DOHH2 (cell line): Measurements from ENCODE around the gene ZNF763.
"Not testable (repeated sequence)": the region's sequence is repeated elsewhere in the genome, so short reads cannot be mapped to it uniquely, and the experiment has no call there.

Source experiments
- H3F3A ChIP-seq: fragments of 200-600 bp; sonication (generic), shearing (Covaris generic); 2 replicates; pipeline ENCODE4 v1.6.0; 2016; ENCODE audit warnings: antibody characterized with exemption, mild to moderate bottlenecking; ENCODE audit not compliant: control insufficient read depth, insufficient read depth
- H3K27ac ChIP-seq: fragments of 200-600 bp; sonication (generic); 2 replicates; pipeline ENCODE4 v1.5.1; 2014; ENCODE audit warnings: low read depth, mild to moderate bottlenecking, low read length, moderate library complexity
- H3K27me3 ChIP-seq: fragments of 200-600 bp; sonication (generic); 2 replicates; pipeline ENCODE4 v1.6.1; 2014; ENCODE audit warnings: mild to moderate bottlenecking, low read length, mixed read lengths; ENCODE audit not compliant: control insufficient read depth
- H3K36me3 ChIP-seq: fragments of 200-600 bp; sonication (generic); 2 replicates; pipeline ENCODE4 v1.6.1; 2014; ENCODE audit warnings: mild to moderate bottlenecking, low read length, moderate library complexity, mixed read lengths; ENCODE audit not compliant: control insufficient read depth
- H3K4me1 ChIP-seq: fragments of 200-600 bp; sonication (generic); 2 replicates; pipeline ENCODE4 v1.6.1; 2014; ENCODE audit warnings: mild to moderate bottlenecking, low read length, mixed read lengths; ENCODE audit not compliant: control insufficient read depth
- H3K4me2 ChIP-seq: fragments of 200-600 bp; sonication (generic); 2 replicates; pipeline ENCODE4 v1.6.0; 2014; ENCODE audit warnings: mild to moderate bottlenecking, low read length, moderate library complexity
- H3K4me3 ChIP-seq: fragments of 200-600 bp; sonication (generic); 2 replicates; pipeline ENCODE4 v1.5.1; 2014; ENCODE audit warnings: mild to moderate bottlenecking, low read length, mixed read lengths
- H3K79me2 ChIP-seq: fragments of 200-600 bp; sonication (generic); 2 replicates; pipeline ENCODE4 v1.6.1; 2014; ENCODE audit warnings: mild to moderate bottlenecking, low read length, mixed read lengths; ENCODE audit not compliant: control insufficient read depth
- H3K9me2 ChIP-seq: fragments of 200-600 bp; sonication (generic); replicated peaks from 2 replicates; pipeline ENCODE4 v1.6.1; 2014; ENCODE audit warnings: mild to moderate bottlenecking, low read length, mixed read lengths; ENCODE audit not compliant: control insufficient read depth
- H3K9me3 ChIP-seq: fragments of 200-600 bp; sonication (generic); 2 replicates; pipeline ENCODE4 v1.6.1; 2014; ENCODE audit warnings: antibody characterized with exemption, low read length, mixed read lengths; ENCODE audit not compliant: control insufficient read depth, insufficient read depth
- H4K20me1 ChIP-seq: fragments of 200-600 bp; sonication (generic); 2 replicates; pipeline ENCODE4 v1.6.0; 2014; ENCODE audit warnings: low read depth, mild to moderate bottlenecking, antibody characterized with exemption, low read length, moderate library complexity; ENCODE audit not compliant: control insufficient read depth, insufficient read depth
- CTCF ChIP-seq: fragments of 200-600 bp; sonication (generic); IDR thresholded peaks from one replicate; pipeline ENCODE4 v1.5.1; 2014; ENCODE audit warnings: antibody characterized with exemption, mild to moderate bottlenecking, low read depth, low read length; ENCODE audit not compliant: poor library complexity, severe bottlenecking
- EZH2phosphoT487 ChIP-seq: fragments of 200-600 bp; sonication (generic); IDR thresholded peaks from 2 replicates; pipeline ENCODE4 v1.6.1; 2017; ENCODE audit warnings: borderline replicate concordance, mild to moderate bottlenecking, antibody characterized with exemption, low read length, moderate library complexity, mixed read lengths

The ZNF763 gene

GRCh38 chr19:11927227-11927626 is 37.6 kb upstream of the ZNF763 start:
- 0 out of 2 replicates have a peak, but pooled peaks cover 5% of the 10 kb centered on the region for H3F3A ChIP-seq
- peaks cover 72% of the 10 kb centered on the region for H3K79me2 ChIP-seq
- H3K36me3 ChIP-seq: peaks cover 61% of the 10 kb centered on the region
- H3K27ac ChIP-seq: no peak overlapping the region
- no peaks in the 10 kb centered on the region for H4K20me1 ChIP-seq
- H3K4me1 ChIP-seq: peaks cover 36% of the 10 kb centered on the region
- TF ChIP-seq EZH2phosphoT487 (no peak), CTCF (no peak)
- peak overlapping the region; percentile 92 for H3K4me3 ChIP-seq
- H3K9me3 ChIP-seq: peaks cover 19% of the 10 kb centered on the region
- H3K27me3 ChIP-seq: no peaks in the 10 kb centered on the region
- H3K4me2 ChIP-seq: peak overlapping the region; percentile 74
- H3K9me2 ChIP-seq: no peaks in the 10 kb centered on the region

- H3K36me3 ChIP-seq: peaks cover 78% of the 10 kb centered on the region
- no peaks in the 10 kb centered on the region for H3K9me2 ChIP-seq
- H4K20me1 ChIP-seq: no peaks in the 10 kb centered on the region
- H3K27me3 ChIP-seq: no peaks in the 10 kb centered on the region
- H3K4me3 ChIP-seq: no peak overlapping the region
- peaks cover 97% of the 10 kb centered on the region for H3K79me2 ChIP-seq
- H3K9me3 ChIP-seq: peaks cover 31% of the 10 kb centered on the region
- peaks cover 26% of the 10 kb centered on the region for H3K4me1 ChIP-seq
- H3F3A ChIP-seq: no peaks in the 10 kb centered on the region
- H3K27ac ChIP-seq: no peak overlapping the region
- peak overlapping the region; percentile 26 for H3K4me2 ChIP-seq
- TF ChIP-seq EZH2phosphoT487 (no peak), CTCF (no peak)
Measured at GRCh38 chr19:11931051-11931450, 33.8 kb upstream of the ZNF763 start.

- no peaks in the 10 kb centered on the region for H4K20me1 ChIP-seq
- H3K9me2 ChIP-seq: no peaks in the 10 kb centered on the region
- H3K36me3 ChIP-seq: peaks cover 73% of the 10 kb centered on the region
- no peak overlapping the region; the same call in 1 of the 2 replicates for H3K4me2 ChIP-seq
- H3K27me3 ChIP-seq: no peaks in the 10 kb centered on the region
- peaks cover 31% of the 10 kb centered on the region for H3K9me3 ChIP-seq
- H3K27ac ChIP-seq: no peak overlapping the region
- no peaks in the 10 kb centered on the region for H3F3A ChIP-seq
- H3K4me3 ChIP-seq: no peak overlapping the region
- peaks cover 94% of the 10 kb centered on the region for H3K79me2 ChIP-seq
- peaks cover 22% of the 10 kb centered on the region for H3K4me1 ChIP-seq
- TF ChIP-seq CTCF (no peak), EZH2phosphoT487 (no peak)
Measured at GRCh38 chr19:11931513-11931912, 33.3 kb upstream of the ZNF763 start.

DNA sequence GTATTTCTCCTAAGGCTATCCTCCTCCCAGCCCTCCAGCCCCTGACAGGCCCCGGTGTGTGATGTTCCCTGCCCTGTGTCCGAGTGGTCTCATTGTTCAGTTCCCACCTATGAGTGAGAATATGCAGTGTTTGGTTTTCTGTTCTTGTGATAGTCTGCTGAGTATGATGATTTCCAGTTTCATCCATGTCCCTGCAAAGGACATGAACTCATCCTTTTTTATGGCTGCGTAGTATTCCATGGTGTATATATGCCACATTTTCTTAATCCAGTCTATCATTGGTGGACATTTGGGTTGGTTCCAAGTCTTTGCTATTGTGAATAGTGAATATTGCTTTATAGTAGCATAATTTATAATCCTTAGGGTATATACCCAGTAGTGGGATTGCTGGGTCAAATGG is 29.0 kb upstream of the ZNF763 start:
- Histone ChIP-seq H3K36me3 (peaks cover 49% of the 10 kb centered on the region), H3K9me3 (peaks cover 25% of the 10 kb centered on the region; the same call in 1 of the 2 replicates), H3K79me2 (peaks cover 80% of the 10 kb centered on the region)
- not testable (repeated sequence) for H3K9me2 ChIP-seq, H3K27ac ChIP-seq, H3K4me3 ChIP-seq, H3K27me3 ChIP-seq, H4K20me1 ChIP-seq, H3K4me2 ChIP-seq, H3F3A ChIP-seq, H3K4me1 ChIP-seq

DNA sequence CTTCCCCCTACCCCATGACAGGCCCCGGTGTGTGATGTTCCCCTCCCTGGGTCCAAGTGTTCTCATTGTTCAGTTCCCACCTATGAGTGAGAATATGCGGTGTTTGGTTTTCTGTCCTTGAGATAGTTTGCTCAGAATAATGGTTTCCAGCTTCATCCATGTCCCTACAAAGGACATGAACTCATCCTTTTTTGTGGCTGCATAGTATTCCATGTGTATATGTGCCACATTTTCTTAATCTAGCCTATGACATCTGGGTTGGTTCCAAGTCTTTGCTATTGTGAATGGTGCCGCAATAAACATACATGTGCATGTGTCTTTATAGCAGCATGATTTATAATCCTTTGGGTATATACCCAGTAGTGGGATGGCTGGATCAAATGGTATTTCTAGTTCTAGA is 26.5 kb upstream of the ZNF763 start:
- H3K4me2 ChIP-seq, H3K4me1 ChIP-seq, H3K9me2 ChIP-seq, H3F3A ChIP-seq, H3K4me3 ChIP-seq, H4K20me1 ChIP-seq, H3K27me3 ChIP-seq, H3K27ac ChIP-seq: not testable (repeated sequence)
- peaks cover 45% of the 10 kb centered on the region for H3K36me3 ChIP-seq
- peaks cover 38% of the 10 kb centered on the region for H3K9me3 ChIP-seq
- H3K79me2 ChIP-seq: peaks cover 72% of the 10 kb centered on the region

GRCh38 chr19:11941361-11941887 is 23.4 kb upstream of the ZNF763 start:
- not testable (repeated sequence) for H3F3A ChIP-seq, H3K9me2 ChIP-seq, H3K4me1 ChIP-seq, H3K4me2 ChIP-seq, H3K4me3 ChIP-seq, H3K27ac ChIP-seq, H3K27me3 ChIP-seq, H4K20me1 ChIP-seq
- Histone ChIP-seq H3K79me2 (peaks cover 75% of the 10 kb centered on the region), H3K36me3 (peaks cover 60% of the 10 kb centered on the region), H3K9me3 (peaks cover 56% of the 10 kb centered on the region)
